GM18519 (cell line): Measurements from ENCODE around the gene ABHD2.

Experiments
- ATAC-seq: cut with Tn5 transposase; IDR thresholded peaks from one replicate; pipeline ENCODE4 v1.9.1; 2021; ENCODE audit warnings: mild to moderate bottlenecking, moderate library complexity; ENCODE audit not compliant: unreplicated experiment, low FRiP score

The ABHD2 gene

GRCh38 chr15:89161666-89162065, 73.4 kb downstream of the ABHD2 start:
- no peak for ATAC-seq

GRCh38 chr15:89163271-89164055, 75.2 kb downstream of the ABHD2 start:
- ATAC-seq: no peak

GRCh38 chr15:89164712-89165211, 76.5 kb downstream of the ABHD2 start:
- ATAC-seq: no peak

- ATAC-seq: no peak
These were observed 77.4 kb downstream of the ABHD2 start for GRCh38 chr15:89165677-89166076.

GRCh38 chr15:89167267-89168176, 79.3 kb downstream of the ABHD2 start:
- peak; percentile 40 for ATAC-seq

- ATAC-seq: no peak
These were observed 80.1 kb downstream of the ABHD2 start for GRCh38 chr15:89168316-89168833.

- no peak for ATAC-seq
These were observed 82.1 kb downstream of the ABHD2 start for GRCh38 chr15:89170364-89170763.

GRCh38 chr15:89171136-89172072, 83.1 kb downstream of the ABHD2 start:
- no peak for ATAC-seq

GRCh38 chr15:89172921-89173320, 84.7 kb downstream of the ABHD2 start:
- no peak for ATAC-seq

- ATAC-seq: no peak
These were observed 86.2 kb downstream of the ABHD2 start for GRCh38 chr15:89174476-89174875.

- ATAC-seq: no peak
These were observed 87.4 kb downstream of the ABHD2 start for GRCh38 chr15:89175617-89176191.

GRCh38 chr15:89177116-89177515, 88.9 kb downstream of the ABHD2 start:
- no peak for ATAC-seq

GRCh38 chr15:89177633-89178306, 89.5 kb downstream of the ABHD2 start:
- no peak for ATAC-seq

- no peak for ATAC-seq
These were observed 90.2 kb downstream of the ABHD2 start for GRCh38 chr15:89178307-89178977.

GRCh38 chr15:89179966-89180875, 92.0 kb downstream of the ABHD2 start:
- ATAC-seq: no peak

- ATAC-seq: no peak
These were observed 96.1 kb downstream of the ABHD2 start for GRCh38 chr15:89184357-89184756.

GRCh38 chr15:89184886-89185526, 96.8 kb downstream of the ABHD2 start:
- no peak for ATAC-seq
